ENCODE results near the gene ACAP1.

The ACAP1 gene

GRCh38 chr17:7307686-7308624 is 28.4 kb upstream of the ACAP1 start:
- H3K27me3 ChIP-seq (ENCODE audit: insufficient read depth, poor library complexity, severe bottlenecking), result no peaks in the 10 kb centered on the region
- peak overlapping the region; percentile 93 for H3K4me3 ChIP-seq (ENCODE audit: severe bottlenecking)
- H3K4me1 ChIP-seq (ENCODE audit: insufficient read depth, poor library complexity, severe bottlenecking), result peaks cover 8% of the 10 kb centered on the region
- no peak for TF ChIP-seq CTCF (IDR thresholded peaks at IDR 0.05; ENCODE audit: poor library complexity, severe bottlenecking)
- no peak for ATAC-seq (ENCODE audit: low read depth)
- peak overlapping the region; percentile 94 for H3K27ac ChIP-seq (ENCODE audit: poor library complexity, severe bottlenecking)
- no peaks in the 10 kb centered on the region for H3K9me3 ChIP-seq (ENCODE audit: severe bottlenecking)
- H3K36me3 ChIP-seq (ENCODE audit: low read depth), result peaks cover 45% of the 10 kb centered on the region
- DNase-seq (ENCODE audit: low spot score), result no peak

DNA sequence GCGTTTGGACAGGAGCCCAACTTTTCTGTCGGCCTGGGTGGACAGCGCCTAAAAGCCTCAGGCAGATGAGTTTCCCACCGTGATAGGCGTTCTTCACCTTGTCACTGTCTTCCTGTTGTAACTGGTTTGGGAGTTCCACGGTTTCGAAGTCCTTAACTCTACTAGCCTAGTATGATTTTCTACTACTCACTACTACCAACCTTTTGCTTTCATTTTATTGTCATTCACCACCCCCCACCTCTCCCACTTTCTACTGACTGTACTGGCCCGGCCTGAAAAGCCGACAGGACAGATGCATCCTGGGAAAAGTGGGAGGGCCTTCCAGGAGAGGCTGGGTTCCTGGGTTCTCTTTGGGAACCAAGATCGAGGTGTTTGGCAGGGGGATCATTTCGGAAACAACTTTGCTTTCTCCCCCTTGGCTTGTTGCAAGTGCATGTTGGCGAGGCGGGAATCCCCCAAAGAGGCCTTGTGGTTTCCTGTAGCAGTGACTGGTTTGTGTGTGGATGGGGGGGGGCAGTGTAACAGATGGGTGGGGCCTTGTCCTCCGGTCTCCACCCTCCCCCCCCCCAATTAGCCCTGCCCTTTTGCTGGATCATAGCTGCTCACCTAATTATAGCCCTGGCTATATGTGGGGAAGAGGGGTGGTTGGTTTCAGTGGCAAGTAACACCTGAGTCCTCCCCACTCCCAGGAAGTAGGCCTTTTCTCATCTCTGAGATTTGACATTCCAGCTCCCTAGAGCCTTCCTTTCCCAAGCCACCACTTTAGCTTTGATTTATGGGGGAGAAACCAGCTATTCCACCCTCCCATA is 27.5 kb upstream of the ACAP1 start:
- no peaks in the 10 kb centered on the region for H3K9me3 ChIP-seq (ENCODE audit: severe bottlenecking)
- H3K4me3 ChIP-seq (ENCODE audit: severe bottlenecking), result peak overlapping the region; percentile 93
- H3K36me3 ChIP-seq (ENCODE audit: low read depth), result peaks cover 54% of the 10 kb centered on the region
- H3K27me3 ChIP-seq (ENCODE audit: insufficient read depth, poor library complexity, severe bottlenecking), result no peaks in the 10 kb centered on the region
- no peak for TF ChIP-seq CTCF (IDR thresholded peaks at IDR 0.05; ENCODE audit: poor library complexity, severe bottlenecking)
- ATAC-seq (ENCODE audit: low read depth) (peak; percentile 31), DNase-seq (ENCODE audit: low spot score) (no peak)
- peaks cover 8% of the 10 kb centered on the region for H3K4me1 ChIP-seq (ENCODE audit: insufficient read depth, poor library complexity, severe bottlenecking)
- peak overlapping the region; percentile 94 for H3K27ac ChIP-seq (ENCODE audit: poor library complexity, severe bottlenecking)

DNA sequence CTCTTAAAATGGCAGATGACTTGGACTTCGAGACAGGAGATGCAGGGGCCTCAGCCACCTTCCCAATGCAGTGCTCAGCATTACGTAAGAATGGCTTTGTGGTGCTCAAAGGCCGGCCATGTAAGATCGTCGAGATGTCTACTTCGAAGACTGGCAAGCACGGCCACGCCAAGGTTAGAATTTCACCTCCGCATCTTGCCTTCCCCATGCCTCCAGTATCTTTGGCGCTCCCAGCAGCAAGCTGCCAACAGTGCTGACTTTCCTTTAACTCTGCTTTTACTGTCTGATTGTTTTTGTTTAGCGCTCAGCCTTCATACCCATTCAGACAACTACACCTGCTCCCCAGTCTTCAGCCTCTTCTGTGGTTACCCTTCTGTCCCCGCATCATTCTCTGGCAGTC is 26.7 kb upstream of the ACAP1 start:
- Histone ChIP-seq H3K27ac (ENCODE audit: poor library complexity, severe bottlenecking) (peak overlapping the region; percentile 94), H3K27me3 (ENCODE audit: insufficient read depth, poor library complexity, severe bottlenecking) (no peaks in the 10 kb centered on the region), H3K36me3 (ENCODE audit: low read depth) (peaks cover 55% of the 10 kb centered on the region), H3K4me1 (ENCODE audit: insufficient read depth, poor library complexity, severe bottlenecking) (peaks cover 11% of the 10 kb centered on the region), H3K9me3 (ENCODE audit: severe bottlenecking) (no peaks in the 10 kb centered on the region), H3K4me3 (ENCODE audit: severe bottlenecking) (no peak overlapping the region)
- DNase-seq (ENCODE audit: low spot score), result no peak
- TF ChIP-seq CTCF (IDR thresholded peaks at IDR 0.05; ENCODE audit: poor library complexity, severe bottlenecking), result no peak
- no peak for ATAC-seq (ENCODE audit: low read depth)

DNA sequence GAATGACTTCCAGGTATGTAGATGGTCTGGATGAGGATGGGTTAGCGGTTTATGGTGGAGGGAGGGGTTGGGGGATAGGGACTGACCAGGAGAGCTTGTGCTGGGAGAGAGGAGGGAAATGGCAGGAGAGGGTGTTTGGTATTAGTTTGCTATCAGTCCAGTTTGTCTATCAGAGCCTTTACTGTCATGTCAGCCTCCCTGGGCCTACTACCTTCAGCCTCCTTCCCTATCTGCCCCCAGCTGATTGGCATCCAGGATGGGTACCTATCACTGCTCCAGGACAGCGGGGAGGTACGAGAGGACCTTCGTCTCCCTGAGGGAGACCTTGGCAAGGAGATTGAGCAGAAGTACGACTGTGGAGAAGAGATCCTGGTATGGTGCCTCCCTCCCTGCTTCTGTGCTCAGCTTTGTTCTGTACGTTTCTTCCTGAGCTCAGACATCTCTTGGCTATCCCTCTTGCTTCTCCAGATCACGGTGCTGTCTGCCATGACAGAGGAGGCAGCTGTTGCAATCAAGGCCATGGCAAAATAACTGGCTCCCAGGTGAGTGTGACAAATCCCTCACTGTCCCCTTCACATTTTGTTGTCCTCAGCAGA is 25.1 kb upstream of the ACAP1 start:
- DNase-seq (ENCODE audit: low spot score), result no peak
- Histone ChIP-seq H3K27ac (ENCODE audit: poor library complexity, severe bottlenecking) (no peak overlapping the region), H3K4me3 (ENCODE audit: severe bottlenecking) (no peak overlapping the region), H3K36me3 (ENCODE audit: low read depth) (peaks cover 64% of the 10 kb centered on the region), H3K27me3 (ENCODE audit: insufficient read depth, poor library complexity, severe bottlenecking) (no peaks in the 10 kb centered on the region), H3K9me3 (ENCODE audit: severe bottlenecking) (no peaks in the 10 kb centered on the region), H3K4me1 (ENCODE audit: insufficient read depth, poor library complexity, severe bottlenecking) (peaks cover 11% of the 10 kb centered on the region)
- no peak for ATAC-seq (ENCODE audit: low read depth)
- TF ChIP-seq CTCF (IDR thresholded peaks at IDR 0.05; ENCODE audit: poor library complexity, severe bottlenecking), result no peak
